HEK293T (cell line): ENCODE data around the gene FOXJ2.
"Not testable (repeated sequence)": the region's sequence is repeated elsewhere in the genome, so short reads cannot be mapped to it uniquely, and the experiment has no call there.

ENCODE experiments used
- CTCF ChIA-PET: fragments of 350-600 bp; formaldehyde crosslinking; extraction: SDS; loops from one replicate; lab custom pipeline; 2021; ENCODE audit warnings: antibody characterized with exemption, inconsistent platforms; lab: Yijun Ruan, JAX
- POLR2A ChIA-PET: fragments of 350-600 bp; formaldehyde crosslinking; extraction: SDS; loops from one replicate; lab custom pipeline; 2020; ENCODE audit warnings: antibody characterized with exemption, inconsistent platforms; lab: Yijun Ruan, JAX
- DNase-seq: peaks from one replicate; pipeline ENCODE4 v3.0.0; 2012; ENCODE audit warnings: mixed read lengths; ENCODE audit errors: extremely low spot score
- ARNT ChIP-seq: fragments of 450-650 bp; IDR thresholded peaks from 2 replicates; pipeline ENCODE4 v1.6.1; 2017; ENCODE audit warnings: mild to moderate bottlenecking
- BHLHE40 ChIP-seq: fragments of 450-650 bp; IDR thresholded peaks from 2 replicates; pipeline ENCODE4 v1.6.1; 2016; ENCODE audit warnings: mild to moderate bottlenecking, moderate library complexity, borderline replicate concordance
- CTBP1 ChIP-seq: fragments of 450-650 bp; IDR thresholded peaks from 2 replicates; pipeline ENCODE4 v1.6.1; 2016; ENCODE audit warnings: borderline replicate concordance
- ELF4 ChIP-seq: fragments of 450-650 bp; IDR thresholded peaks from 2 replicates; pipeline ENCODE4 v1.6.1; 2017; ENCODE audit warnings: antibody characterized with exemption
- FOXA1 ChIP-seq: fragments of 450-650 bp; IDR thresholded peaks from 2 replicates; pipeline ENCODE4 v1.6.1; 2016; ENCODE audit warnings: mild to moderate bottlenecking
- FOXK2 ChIP-seq: fragments of 450-650 bp; IDR thresholded peaks from 2 replicates; pipeline ENCODE4 v1.6.1; 2016; ENCODE audit warnings: mild to moderate bottlenecking
- FOXM1 ChIP-seq: fragments of 450-650 bp; IDR thresholded peaks from 2 replicates; pipeline ENCODE4 v1.6.1; 2017; ENCODE audit warnings: mild to moderate bottlenecking, borderline replicate concordance
- HDGF ChIP-seq: fragments of 450-650 bp; IDR thresholded peaks from 2 replicates; pipeline ENCODE4 v1.6.1; 2017; ENCODE audit warnings: antibody characterized with exemption, borderline replicate concordance
- L3MBTL2 ChIP-seq: fragments of 450-650 bp; conservative IDR thresholded peaks from 2 replicates; pipeline ENCODE4 v1.6.1; 2016; ENCODE audit warnings: mild to moderate bottlenecking
- LEF1 ChIP-seq: fragments of 450-650 bp; IDR thresholded peaks from 2 replicates; pipeline ENCODE4 v1.6.1; 2017; ENCODE audit warnings: mild to moderate bottlenecking, borderline replicate concordance
- NFRKB ChIP-seq: fragments of 450-650 bp; IDR thresholded peaks from 2 replicates; pipeline ENCODE4 v1.6.1; 2016; ENCODE audit warnings: mild to moderate bottlenecking, moderate library complexity
- PKNOX1 ChIP-seq: fragments of 450-650 bp; IDR thresholded peaks from 2 replicates; pipeline ENCODE4 v1.6.1; 2016
- SP1 ChIP-seq: fragments of 450-650 bp; IDR thresholded peaks from 2 replicates; pipeline ENCODE4 v1.6.1; 2017
- SUZ12 ChIP-seq: fragments of 450-650 bp; IDR thresholded peaks from 2 replicates; pipeline ENCODE4 v1.6.1; 2016; ENCODE audit warnings: mild to moderate bottlenecking
- TARDBP ChIP-seq: fragments of 450-650 bp; IDR thresholded peaks from 2 replicates; pipeline ENCODE4 v1.6.1; 2016
- ZNF384 ChIP-seq: fragments of 450-650 bp; IDR thresholded peaks from 2 replicates; pipeline ENCODE4 v1.6.1; 2016

The FOXJ2 gene

GRCh38 chr12:8077207-8077606 lies 44.7 kb downstream of the FOXJ2 start:
- POLR2A ChIA-PET, result interaction anchor here (1.6 to 3.0 kb wide), 3 partner anchors 31 to 50 kb away, joined by 5 to 11 read pairs (median 10); no protein-coding TSS in a partner anchor
- no peak for TF ChIP-seq NFRKB
- no peak for TF ChIP-seq L3MBTL2
- TF ChIP-seq FOXA1, result no peak
- TF ChIP-seq HDGF, result no peak
- no peak for TF ChIP-seq ZNF384
- TF ChIP-seq CTBP1, result no peak
- no peak for TF ChIP-seq ELF4
- TF ChIP-seq ARNT, result no peak
- no peak for TF ChIP-seq LEF1
- DNase-seq, result no peak
- CTCF ChIA-PET, result interaction anchor here (0.6 to 1.7 kb wide), 6 partner anchors 16 to 472 kb away, joined by 3 to 8 read pairs (median 4); no protein-coding TSS in a partner anchor

- no peak for DNase-seq
- ChIA-PET POLR2A (interaction anchor here (0.7 to 3.0 kb wide), 6 partner anchors 12 to 143 kb away, joined by 3 to 11 read pairs (median 4); partner anchors contain the start of genes C3AR1 and SLC2A3), CTCF (interaction anchor here (0.6 to 2.0 kb wide), 9 partner anchors 17 to 436 kb away, joined by 3 to 13 read pairs (median 4); partner anchors contain the start of gene FOXJ2)
- TF ChIP-seq FOXM1, result no peak
- TF ChIP-seq ZNF384, result peak; percentile 45; the same call in 1 of the 2 replicates
These were observed 45.9 kb downstream of the FOXJ2 start for GRCh38 chr12:8078398-8078797.

GRCh38 chr12:8078916-8079315 lies 46.4 kb downstream of the FOXJ2 start:
- POLR2A ChIA-PET, result interaction anchor here (0.9 to 3.0 kb wide), 4 partner anchors 33 to 108 kb away, joined by 3 to 11 read pairs (median 8); no protein-coding TSS in a partner anchor
- CTCF ChIA-PET, result interaction anchor here (0.9 to 2.0 kb wide), 4 partner anchors 22 to 146 kb away, joined by 3 to 13 read pairs (median 10); no protein-coding TSS in a partner anchor
- DNase-seq, result no peak
- TF ChIP-seq ELF4 (no peak), NFRKB (no peak), L3MBTL2 (no peak), TARDBP (no peak), ZNF384 (no peak), BHLHE40 (no peak), LEF1 (no peak), HDGF (no peak), FOXM1 (no peak), FOXK2 (no peak), PKNOX1 (no peak), SUZ12 (no peak)

- no peak for TF ChIP-seq ARNT
- ChIA-PET POLR2A (no interaction called here), CTCF (interaction anchor here (0.6 kb wide), 1 partner anchor 78 kb away, joined by 6 read pairs; no protein-coding TSS in a partner anchor)
- no peak for DNase-seq
These were observed 47.6 kb downstream of the FOXJ2 start for GRCh38 chr12:8080120-8080519.

- TF ChIP-seq PKNOX1, result no peak
- TF ChIP-seq L3MBTL2, result peak; percentile 83; the same call in 1 of the 2 replicates
- TF ChIP-seq SP1, result no peak
- no peak for DNase-seq
- ChIA-PET CTCF (interaction anchor here (1.0 kb wide), 1 partner anchor 36 kb away, joined by 4 read pairs; no protein-coding TSS in a partner anchor), POLR2A (interaction anchor here (0.7 to 0.9 kb wide), 2 partner anchors 15 to 88 kb away, joined by 3 read pairs; partner anchors contain the start of gene C3AR1)
These were observed 48.9 kb downstream of the FOXJ2 start for GRCh38 chr12:8081251-8081920.

GRCh38 chr12:8082808-8083100 lies 50.2 kb downstream of the FOXJ2 start:
- ChIA-PET POLR2A (no interaction called here), CTCF (no interaction called here)
- TF ChIP-seq TARDBP (no peak), NFRKB (no peak), SP1 (no peak), PKNOX1 (no peak), BHLHE40 (no peak), ZNF384 (no peak), FOXA1 (no peak), L3MBTL2 (no peak), HDGF (no peak), LEF1 (no peak), FOXM1 (no peak), CTBP1 (no peak), ARNT (no peak), ELF4 (no peak), FOXK2 (no peak), SUZ12 (no peak)
- no peak for DNase-seq

GRCh38 chr12:8084351-8084750 lies 51.8 kb downstream of the FOXJ2 start:
- POLR2A ChIA-PET, DNase-seq, CTCF ChIA-PET: not testable (repeated sequence)
